Measurements from ENCODE around the gene TENM4. TPM values are rescaled to one million over a fixed set of nuclear protein-coding genes. Genes with fewer than 3 reads are reported as not detected.

Gene TENM4
- total RNA-seq, 1 donor from 2014 or later: 0.08 TPM

DNA sequence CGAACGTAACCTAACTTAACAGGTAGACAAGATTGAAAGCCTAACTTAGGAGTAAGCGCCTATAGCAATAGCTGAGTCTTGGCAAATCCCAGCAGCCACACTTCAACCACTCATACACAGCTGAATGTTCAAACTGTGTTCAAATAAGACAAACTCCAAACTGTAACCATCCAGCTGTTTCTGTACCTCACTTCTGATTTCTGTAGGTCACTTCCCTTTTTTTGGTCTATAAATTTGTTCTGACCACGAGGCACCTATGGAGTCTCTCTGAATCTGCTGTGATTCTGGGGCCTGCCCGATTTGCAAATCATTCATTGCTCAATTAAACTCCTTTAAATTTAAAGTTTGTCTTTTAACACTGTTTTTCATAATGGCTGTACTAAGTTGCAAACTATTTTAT, 8.2 kb upstream of the TENM4 start:
- DNase-seq (ENCODE audit: low spot score): no peak
- no peak for ATAC-seq

DNA sequence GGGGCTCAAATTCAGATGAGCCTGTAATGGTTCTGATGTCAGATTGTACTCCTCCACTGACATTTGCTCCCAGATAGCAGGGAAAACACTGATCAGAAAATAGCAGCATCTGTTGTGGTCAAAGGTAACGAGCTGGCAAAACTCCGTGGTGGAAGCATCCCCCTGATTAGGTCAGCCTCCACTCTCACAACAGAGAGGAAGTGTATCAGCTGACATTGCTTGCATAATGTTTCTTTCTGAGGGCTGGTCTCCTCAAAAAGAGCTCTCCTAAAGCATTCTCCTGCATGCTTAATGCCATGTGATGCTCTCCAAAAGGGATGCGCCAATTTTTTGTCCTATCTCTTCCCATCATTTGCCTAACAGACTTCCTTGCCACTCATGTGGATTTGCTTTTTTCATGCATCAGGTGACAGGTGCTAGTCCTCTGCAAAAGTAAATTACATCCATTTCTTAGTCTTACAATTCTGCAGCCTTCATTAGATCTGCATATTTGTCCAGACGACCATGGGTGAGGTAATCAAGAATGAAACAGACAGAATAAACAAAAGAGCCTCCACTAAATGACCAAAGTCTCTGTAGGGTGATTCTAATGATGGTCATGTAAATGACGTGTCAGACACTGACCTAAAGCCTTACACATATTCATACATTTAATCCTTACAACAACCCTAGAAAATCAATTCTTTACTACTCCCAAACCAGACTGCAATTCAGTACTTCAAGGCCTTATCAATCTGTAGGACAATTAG, 6.4 kb upstream of the TENM4 start:
- no peak for ATAC-seq
- no peak for DNase-seq (ENCODE audit: low spot score)

DNA sequence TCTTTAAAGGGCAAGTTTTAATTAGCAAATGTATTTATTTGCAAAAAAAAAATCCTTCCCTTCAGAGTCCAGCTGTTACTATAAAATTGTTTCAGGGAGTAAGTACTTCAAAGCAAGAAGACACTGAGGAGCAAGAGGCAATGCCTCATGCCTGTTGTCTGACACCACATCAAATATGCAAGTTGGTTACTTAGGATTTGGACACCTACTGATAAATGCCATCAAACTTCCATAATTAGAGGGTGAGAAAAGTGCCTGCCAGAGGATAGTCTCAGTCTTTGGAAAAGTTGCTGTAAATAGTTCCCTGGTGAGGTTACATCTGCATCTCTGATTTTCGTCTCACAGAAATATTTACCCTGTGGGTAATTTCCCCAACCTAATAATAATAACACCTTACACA, 4.1 kb upstream of the TENM4 start:
- no peak for ATAC-seq

DNA sequence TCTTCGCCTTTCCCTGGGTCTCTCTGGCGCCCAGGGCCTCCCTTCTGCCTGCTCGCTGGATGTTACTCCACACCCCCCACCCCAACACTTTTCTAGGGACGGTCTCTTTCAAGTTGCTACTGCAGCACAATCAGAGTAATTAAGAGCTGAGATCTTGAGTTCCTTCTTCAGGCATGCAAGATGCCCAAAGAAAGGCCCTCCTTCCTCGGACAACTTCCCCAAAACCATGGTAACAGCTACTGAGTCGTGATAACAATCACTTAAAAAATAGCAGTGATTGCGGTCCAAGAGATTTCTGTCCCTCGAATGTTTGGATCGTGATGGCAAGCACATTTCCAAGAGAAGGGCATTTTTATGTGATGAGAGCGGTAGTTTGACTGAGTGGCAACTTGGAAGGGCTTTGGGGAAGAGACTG, 638 bp upstream of the TENM4 start:
- no peak for DNase-seq (ENCODE audit: low spot score)
- ATAC-seq: no peak

More for the DNA sequence above, 4.1 kb upstream of the TENM4 start:
- no peak for DNase-seq (ENCODE audit: low spot score)

DNA sequence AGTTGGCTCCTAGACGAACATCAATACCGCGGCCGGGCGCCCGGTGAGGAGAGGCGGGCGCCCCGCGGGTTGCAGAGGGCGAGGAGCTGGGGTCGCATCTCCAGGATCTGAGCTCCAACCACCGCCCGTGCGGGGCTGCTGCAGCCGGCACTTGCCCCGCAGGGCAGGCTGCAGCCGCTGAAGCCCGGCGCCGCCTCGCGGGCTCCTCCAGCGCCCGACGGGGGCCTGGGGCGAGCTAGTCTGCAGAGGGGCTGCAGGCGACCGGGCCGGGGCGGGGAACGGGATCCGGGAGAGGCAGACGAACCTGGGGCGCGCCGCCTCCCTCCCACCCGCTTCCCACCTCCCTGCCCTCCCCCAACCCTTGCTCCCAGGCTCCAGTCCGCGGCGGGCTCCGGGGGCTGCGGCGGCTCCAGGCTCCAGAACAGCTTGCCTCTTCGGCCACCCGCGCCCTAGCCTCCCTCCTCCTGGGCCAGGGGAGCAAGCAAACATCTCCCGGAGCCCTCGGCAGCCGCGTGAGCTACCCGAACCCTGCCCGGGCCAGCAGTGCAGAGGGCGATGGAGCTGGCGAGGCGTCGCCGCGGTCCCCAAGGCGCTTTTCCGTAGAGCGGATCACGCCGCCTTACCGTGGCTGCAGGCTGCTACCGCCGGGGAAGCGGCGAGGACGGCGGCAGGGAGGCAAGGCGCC, 802 bp downstream of the TENM4 start:
- ATAC-seq (peak; percentile 30), DNase-seq (ENCODE audit: low spot score) (no peak)

DNA sequence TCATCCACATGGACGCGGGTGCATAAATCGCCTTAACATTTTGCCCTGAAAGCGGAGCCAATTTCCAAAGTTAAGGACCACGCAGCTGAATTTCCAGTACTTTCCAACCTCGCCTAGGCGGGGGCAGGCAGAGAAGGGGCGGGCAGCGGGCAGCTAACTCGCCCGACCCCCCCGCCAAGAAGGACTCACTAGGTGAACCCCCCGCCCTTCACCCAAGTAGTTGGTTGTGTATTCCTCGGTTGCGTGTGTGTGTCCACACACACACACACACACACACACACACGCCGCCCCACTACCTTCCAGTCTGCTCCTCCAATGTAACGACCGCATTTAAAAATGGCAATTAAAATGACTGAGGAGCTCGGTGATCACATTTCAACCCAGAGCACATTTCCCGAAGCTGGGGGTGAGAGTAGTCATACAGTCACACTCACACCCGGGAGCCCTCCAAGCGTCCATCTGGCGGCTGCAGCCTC, 1.4 kb downstream of the TENM4 start:
- ATAC-seq: no peak
- DNase-seq (ENCODE audit: low spot score): no peak

DNA sequence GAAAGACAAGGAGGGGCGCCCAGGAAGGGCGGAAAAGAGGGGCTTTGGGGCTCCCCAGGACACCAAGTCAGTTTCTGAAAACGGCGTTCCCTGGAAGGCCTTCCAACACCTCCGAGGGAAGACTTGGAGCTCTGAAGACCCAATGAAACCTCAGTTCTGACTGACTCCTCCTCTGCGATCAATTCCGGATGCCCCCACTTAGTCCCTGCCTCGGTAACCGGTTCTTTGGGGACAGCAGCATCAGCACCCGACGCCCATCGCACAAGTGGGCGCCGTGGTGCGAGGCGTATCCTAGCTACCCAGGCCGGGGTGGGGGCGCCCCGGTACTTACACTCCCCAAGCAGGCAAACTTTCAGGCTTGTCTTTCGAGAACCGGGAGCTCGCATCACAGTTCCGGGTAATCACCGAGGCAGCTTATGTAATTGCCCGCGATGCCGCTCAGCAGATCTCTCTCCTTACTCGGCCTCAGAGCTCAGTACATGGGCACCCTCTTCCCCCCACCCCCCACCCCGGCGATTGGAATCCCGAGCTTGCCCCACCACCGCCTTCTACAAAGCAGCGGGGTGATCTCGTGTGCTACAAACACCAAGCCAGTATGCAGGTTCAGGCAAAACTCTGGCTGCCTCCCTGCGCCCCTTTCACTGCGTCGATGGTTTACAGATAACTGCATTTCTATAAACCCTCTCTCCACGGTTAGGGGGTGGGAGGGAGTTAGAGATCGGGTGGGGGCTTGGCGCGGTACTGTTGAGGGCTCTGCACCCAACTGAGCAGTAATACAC, 2.0 kb downstream of the TENM4 start:
- no peak for ATAC-seq
- DNase-seq (ENCODE audit: low spot score): no peak

DNA sequence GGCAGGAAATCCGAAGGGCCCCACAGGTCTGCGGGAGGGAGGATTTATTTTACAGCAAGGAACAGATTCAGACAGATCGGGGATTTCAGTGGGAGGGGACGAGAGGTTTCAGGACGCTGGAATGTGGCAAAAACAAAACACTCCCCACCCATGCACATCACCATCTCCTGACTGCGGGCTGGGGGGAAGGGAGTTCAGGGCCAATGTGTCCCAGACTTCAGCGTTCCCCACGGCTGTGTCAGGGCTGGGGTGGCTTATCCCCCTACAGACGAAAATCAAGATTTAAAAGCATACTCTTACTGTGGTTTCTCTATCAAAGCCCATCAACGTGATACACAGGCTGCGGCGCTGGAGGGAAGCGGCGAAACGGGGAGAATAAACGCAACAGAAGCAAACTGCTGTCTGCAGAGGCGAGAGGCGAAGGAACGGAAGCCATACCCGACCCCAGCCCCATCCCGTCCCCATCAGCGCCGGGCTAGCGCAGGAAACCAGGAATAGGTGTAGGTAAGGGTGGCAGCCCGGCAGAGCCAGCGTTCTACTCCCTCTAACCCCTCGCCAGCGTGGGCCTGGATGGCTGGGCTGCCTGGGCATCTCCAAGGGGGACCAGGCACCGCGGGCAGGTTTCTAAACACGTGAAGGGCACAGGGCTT, 2.7 kb downstream of the TENM4 start:
- no peak for ATAC-seq
- no peak for DNase-seq (ENCODE audit: low spot score)

DNA sequence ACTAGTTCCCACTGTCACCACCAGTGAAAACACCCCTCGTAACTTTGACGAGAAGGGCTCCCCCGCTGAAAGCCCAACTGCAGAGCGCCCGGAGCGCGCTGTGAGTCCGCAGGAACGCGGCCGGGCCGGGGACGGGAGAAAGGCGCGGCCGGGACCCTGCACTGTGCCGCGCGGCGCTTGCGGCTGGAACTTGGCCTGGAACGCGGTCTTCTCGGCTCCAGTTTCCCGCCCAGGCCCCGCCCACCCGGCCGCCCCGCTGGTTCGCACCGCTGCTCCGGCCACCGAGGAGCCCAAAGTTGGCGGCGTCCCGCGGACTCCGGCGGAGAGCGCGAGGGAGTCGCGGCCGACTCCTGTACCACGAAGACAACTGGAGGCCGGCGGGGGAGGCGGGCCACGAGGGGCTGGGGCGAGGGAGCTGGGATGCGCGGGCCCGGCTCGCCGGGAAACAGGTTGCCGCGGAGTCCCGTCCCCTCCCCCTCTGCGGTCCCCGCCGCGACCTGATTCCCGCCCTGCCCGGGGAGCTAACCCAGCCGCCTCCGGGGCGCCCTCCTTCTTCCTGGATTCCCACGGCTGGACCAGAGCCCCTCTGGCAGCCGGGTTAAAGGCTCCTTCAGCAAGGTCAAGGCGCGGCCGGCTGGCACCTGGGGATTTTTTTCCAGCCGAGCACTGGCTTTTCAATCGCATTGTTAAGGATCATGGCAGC, 3.4 kb downstream of the TENM4 start:
- ATAC-seq: peak; percentile 65
- peak; percentile 55 for DNase-seq (ENCODE audit: low spot score)

DNA sequence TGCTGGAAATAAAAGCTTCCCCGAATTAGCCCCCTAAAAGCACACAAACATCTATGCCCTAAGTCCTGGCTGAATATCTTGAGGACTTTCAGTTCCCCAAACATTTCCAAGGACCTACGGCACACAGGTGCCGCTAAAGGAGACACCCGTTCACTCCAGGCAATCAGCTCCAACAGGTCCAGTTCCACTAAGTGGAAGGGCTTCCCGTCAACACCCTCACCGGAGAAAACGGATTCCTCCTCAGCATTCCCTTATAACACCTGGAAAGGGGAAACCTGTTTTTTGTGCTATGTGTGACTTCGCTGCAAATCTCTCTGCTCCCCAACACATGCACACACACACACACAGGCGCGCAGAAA, 3.9 kb downstream of the TENM4 start:
- no peak for ATAC-seq

DNA sequence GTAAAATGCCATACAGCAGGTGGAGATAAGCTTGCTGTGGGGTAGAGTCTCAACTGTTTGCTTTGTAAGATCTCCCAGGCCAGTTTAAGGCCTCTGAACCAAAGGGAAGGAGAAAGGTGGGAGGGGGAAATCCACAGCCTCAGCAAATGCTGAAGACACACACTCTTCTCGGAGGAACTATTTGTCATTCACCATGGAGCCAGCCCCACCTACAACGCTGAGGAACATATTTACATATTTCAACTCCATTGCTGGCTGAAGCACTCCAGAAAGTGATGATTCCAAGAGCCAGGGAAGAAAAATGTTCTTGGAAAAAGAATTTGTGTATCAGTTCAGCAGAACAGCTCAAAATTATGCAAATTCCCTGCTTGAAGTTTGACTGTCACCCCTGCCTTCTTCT, 6.5 kb downstream of the TENM4 start:
- ATAC-seq (no peak), DNase-seq (ENCODE audit: low spot score) (no peak)

More for the DNA sequence above, 3.9 kb downstream of the TENM4 start:
- no peak for DNase-seq (ENCODE audit: low spot score)

DNA sequence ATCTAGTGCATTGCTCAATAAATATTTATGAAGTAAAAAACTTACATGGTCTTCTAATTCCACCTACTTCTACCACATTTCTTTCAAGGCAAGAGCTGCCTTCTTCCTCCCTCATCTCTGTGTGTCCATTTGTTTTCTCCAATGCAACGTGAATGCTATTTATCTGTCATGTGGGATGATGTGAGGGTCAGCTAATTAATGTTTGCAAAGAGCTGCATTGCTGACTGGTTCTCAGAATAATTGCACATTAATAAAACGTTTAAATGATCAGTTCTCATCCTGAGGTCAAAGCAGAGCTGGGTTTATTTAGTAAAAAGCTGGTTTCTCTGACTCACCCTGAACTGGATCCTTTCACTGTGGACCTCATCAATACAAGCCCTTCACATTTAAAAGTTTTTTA, 8.7 kb downstream of the TENM4 start:
- DNase-seq (ENCODE audit: low spot score): no peak
- no peak for ATAC-seq

DNA sequence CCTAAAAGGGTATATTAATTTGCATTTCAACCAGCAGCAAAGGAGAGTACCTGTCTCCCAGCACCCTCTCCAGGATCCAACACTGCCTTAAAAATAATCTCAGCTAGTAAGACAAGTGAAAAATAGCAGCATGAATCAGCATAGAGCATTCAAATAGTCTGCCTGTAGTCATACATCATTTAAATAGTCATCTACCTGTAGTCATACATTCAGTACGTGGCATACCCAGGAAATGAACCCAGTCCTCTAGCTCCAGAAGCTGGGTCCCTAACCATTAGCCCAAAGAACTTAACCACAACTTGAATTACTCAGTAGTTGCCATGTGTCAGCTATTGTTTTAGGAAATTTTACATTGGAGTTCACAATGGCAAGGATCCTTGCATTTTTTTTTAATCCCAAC, 9.3 kb downstream of the TENM4 start:
- no peak for DNase-seq (ENCODE audit: low spot score)
- no peak for ATAC-seq

DNA sequence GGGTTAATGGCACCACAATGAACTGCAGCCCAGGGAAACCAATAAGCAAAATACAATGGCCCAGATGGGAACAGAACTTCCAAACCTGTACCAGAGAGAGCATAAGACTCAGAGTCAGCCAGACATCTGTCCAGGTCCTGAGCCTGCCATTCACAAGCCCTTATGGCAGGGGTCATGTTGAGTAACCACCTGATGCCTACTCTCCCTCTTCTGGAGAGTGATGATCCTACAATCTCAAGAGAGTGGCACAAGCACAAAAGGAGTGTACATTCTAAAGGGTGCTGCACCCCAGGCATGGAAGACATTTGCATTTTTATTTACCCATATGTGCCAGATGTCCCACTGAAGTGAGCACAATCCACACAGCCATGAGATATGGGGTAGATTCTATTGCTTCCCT, 10.6 kb downstream of the TENM4 start:
- ATAC-seq: no peak
- DNase-seq (ENCODE audit: low spot score): no peak

DNA sequence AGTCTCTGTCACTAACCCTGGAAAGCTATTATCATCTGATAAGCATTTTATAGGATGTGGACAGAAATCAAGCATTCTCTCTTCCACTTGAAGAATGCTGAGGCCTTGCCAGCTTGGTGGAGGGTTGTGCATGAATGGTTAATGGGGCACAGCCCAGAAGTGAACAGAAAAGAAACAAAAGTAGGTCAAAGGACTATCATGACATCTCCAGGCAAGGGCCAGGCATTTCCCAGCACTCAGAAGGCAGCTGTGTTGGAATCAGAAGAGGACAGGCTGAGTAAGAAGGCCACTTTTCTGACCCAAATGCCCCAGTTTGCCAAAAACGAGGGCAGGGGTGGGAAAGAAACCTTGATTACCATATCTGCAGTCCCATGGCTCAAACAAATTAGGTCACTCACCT, 12.4 kb downstream of the TENM4 start:
- DNase-seq (ENCODE audit: low spot score) (no peak), ATAC-seq (no peak)

DNA sequence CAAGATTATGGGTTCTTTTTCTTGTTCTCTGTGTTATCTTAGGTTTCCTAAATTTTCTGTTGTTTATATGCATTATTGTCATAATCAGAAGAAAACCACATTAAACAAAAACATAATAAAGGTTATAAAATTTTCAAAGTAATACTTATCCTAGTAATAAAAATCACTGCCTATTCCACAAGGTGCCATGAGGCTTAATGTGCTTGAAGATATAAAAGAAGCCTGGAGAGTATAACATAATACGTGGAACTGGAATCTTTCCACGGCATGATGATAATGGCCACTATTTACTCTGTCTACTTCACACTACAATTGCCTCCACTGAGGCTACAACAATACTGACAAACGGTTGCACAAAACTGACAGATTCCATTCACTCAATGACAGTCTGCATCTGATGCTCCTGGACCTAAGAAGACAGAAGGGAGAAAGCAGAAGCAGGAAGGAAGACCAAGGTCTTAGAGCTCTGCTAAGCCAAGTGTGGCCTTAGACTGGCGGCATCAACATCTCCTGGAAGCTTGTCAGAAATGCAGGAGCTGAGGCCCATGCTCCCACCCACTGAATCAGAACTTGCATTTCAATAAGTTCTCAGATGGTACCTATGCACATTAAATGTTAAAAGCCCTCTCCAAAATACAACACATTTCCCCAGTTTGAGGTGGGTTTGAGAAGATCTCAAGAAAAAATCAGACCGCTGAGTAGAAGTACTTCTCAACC, 13.1 kb downstream of the TENM4 start:
- DNase-seq (ENCODE audit: low spot score) (no peak), ATAC-seq (no peak)

DNA sequence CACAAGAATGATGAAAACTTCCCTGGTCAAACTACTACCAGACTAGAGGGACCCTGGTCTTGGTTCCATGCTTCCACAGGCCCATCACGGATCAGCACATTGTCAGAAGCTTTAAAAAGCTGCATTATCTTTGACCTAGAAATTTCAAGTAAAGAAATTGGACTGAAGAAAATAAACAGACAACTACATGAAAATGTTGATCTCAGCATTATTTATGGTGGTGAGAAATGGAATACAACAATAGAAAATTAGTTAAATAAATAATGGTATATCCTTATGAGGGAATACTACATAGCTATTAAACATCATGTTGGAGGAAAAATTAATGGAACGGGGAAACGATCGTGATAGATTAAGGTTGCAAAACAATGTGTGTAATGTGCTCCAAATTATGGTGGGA, 13.7 kb downstream of the TENM4 start:
- ATAC-seq (no peak), DNase-seq (ENCODE audit: low spot score) (no peak)

DNA sequence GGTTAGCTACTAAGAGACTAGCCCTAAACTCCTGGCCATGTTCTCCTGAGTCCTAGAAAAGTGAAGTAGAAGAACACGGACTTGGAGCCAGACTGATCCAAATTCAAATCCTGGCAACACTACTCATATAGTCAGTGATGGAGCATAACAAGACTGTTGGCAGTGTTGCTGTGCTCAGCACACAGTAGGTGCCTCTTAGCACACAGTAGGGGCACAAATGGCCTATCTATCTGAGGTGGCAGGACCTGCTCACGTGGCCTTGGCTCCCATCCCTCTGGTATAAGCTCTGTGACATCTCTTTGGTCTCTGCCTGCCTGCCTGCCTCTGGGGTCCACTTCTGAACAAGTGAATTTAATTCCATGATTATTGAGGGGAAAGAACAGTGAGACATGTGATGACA, 15.4 kb downstream of the TENM4 start:
- ATAC-seq: no peak

DNA sequence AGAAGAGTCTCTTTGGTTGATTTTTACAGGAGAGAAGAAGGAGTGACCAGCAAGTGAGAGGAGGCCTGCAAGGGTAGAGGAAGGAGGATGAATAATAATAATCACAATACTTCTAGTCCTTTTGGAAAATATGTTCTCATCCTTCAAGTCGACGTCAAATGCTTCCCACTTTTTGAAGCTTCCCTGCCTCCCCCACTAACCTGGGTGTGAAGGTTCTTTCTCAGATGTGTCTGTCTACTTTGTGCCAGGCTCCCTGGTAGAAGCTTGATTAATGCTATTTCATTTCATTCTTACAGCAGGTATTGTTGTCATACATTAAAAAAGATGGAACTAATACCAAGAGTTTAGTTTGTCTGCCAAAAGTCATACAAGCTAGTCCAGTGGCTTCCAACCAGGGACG, 17.1 kb downstream of the TENM4 start:
- no peak for DNase-seq (ENCODE audit: low spot score)
- ATAC-seq: no peak

More for the DNA sequence above, 15.4 kb downstream of the TENM4 start:
- no peak for DNase-seq (ENCODE audit: low spot score)

DNA sequence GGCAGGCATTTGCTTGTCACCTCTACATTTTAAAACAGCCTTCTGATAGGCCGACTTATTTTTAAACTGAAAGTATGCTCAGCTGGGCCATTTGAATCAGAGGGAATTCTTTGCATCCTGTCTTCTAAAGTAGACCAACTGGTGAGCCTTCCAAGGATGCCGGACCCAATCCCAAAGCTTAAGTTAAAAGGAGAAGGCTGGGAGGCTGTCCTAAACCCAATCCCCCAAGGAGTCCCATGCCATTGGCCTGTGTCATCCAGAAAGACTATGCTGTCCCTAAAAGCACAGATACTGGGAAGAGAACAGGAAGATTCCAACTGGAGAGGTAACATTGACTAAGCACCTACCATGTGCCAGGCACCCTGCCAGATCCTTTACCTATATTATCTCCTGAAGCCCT, 18.0 kb downstream of the TENM4 start:
- no peak for DNase-seq (ENCODE audit: low spot score)
- ATAC-seq: no peak

All from left lobe of liver (tissue), 2 donors.